ENCODE measurements around the gene CDH24. TPM values are rescaled to one million over a fixed set of nuclear protein-coding genes. Genes with fewer than 3 reads are reported as not detected.

The CDH24 gene
- polyA plus RNA-seq, 3 donors = 0.13 to 0.14 TPM; not detected in 1

DNA sequence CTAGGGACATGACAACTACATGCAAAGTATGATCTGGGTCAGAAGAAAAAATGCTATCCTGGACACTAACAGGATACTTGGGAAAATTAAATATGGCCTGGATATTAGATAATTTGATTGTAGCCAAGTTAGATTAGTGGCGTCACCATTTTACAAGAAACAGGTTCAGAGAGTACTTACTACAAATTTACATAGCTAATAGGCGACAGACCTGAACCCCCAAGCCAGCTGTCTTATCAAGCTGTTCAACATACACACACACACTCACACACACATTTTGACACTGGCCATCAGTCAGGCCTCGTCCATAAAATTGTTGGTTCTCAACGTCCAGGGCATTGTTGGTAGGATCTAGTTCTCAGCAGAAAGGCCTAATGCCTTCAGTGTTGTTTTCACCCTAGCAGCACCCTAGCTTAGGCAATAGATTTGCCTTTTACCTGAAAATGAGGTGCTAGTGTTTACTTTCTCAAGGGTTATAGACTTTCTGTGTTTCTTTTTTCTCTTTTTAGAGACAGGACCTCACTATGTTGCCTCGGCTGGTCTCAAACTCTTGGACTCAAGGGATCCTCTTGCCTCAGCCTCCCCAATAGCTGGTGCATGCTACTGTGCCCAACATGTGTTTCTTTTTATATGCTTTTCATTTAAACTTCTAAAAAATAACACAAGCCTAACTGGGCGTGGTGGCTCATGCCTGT lies 44.1 kb downstream of the CDH24 start:
- Mint-ChIP-seq H3K4me3 (no peak overlapping the region), H3K4me1 (peaks cover 20% of the 10 kb centered on the region), H3K9me3 (no peaks in the 10 kb centered on the region), H3K36me3 (no peaks in the 10 kb centered on the region), H3K27me3 (ENCODE audit: low read depth in 3 of 3) (peaks cover 0 to 2% (median 2%) of the 10 kb centered on the region in 3 donors), H3K27ac (no peak overlapping the region)
- intact Hi-C loops (cut with micrococcal nuclease) = no loop called here
- Histone ChIP-seq H3K9ac (ENCODE audit: insufficient read depth, low read length, poor library complexity, severe bottlenecking) (no peak overlapping the region), H2AFZ (ENCODE audit: insufficient read depth, low read depth, low read length, poor library complexity, severe bottlenecking) (no peak overlapping the region), H3K36me3 (replicated peaks in 1 of 2; ENCODE audit: control insufficient read depth in 1 of 2, insufficient read depth in 2 of 2, low read length in 2 of 2) (no peaks in the 10 kb centered on the region), H4K20me1 (ENCODE audit: insufficient read depth, low read length) (no peaks in the 10 kb centered on the region), H3K4me1 (ENCODE audit: control insufficient read depth in 1 of 2, insufficient read depth in 2 of 2, low read length in 2 of 2) (peaks cover 16 to 18% of the 10 kb centered on the region in 2 donors), H3K27me3 (ENCODE audit: control insufficient read depth in 2 of 2, insufficient read depth in 2 of 2, low read length in 2 of 2) (no peaks in the 10 kb centered on the region), H3K27ac (ENCODE audit: low read depth in 1 of 2, low read length in 2 of 2) (no peak overlapping the region), H3K4me2 (replicated peaks; ENCODE audit: extremely low read depth, low read length, poor library complexity, severe bottlenecking) (no peak overlapping the region), H3K9me3 (replicated peaks in 1 of 2; ENCODE audit: control insufficient read depth in 1 of 2, insufficient read depth in 1 of 2, low read length in 2 of 2) (no peaks in the 10 kb centered on the region), H3K79me2 (ENCODE audit: insufficient read depth, low read length) (peaks cover 15% of the 10 kb centered on the region), H3K4me3 (replicated peaks in 1 of 3; ENCODE audit: low read depth in 2 of 3, low read length in 3 of 3) (no peak overlapping the region)
- WGBS (ENCODE audit: insufficient coverage) = 100% methylated on average over 3 of the region's 6 CpGs
- no peak for TF ChIP-seq CTCF (IDR thresholded peaks at IDR 0.05)
- DNase-seq = no peak

DNA sequence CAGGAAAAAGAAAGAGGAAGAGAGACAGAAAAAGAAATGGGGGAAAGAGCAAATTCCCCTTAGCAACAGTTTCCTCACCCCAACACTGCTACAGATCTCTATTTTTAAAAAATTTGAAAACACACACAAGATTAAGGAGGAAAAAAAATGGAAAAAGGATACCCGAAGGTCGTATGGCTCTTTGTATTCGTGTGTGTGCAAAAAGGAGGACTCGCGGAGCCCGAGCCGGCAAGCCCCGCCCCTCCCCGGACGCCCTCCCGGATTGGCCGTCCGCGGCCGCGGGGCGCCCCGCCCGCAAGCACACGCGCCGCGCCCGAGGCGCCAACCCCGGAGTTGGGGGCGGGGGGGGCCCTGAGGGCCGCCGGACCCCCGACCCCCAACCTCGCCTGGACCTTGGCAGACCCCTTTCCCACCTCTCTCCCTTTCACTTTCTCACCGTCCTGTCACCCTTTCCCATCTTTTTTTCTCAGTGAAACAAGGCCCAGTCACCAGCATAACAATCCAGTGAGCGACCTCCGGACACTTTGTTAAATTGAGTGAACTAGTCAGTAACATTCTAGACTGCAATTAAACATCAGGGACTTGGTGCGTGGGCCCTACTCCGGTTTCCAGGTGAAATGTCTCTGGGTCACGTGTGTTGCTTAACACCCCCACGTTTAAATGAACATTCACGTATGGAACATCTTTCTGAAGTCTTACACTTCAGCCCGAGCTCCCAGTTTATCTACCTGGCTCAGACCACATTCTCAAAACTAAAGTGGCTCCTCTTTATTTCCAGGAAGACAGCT lies 47.2 kb downstream of the CDH24 start, which contains the start of gene C14orf93:
Gene C14orf93 (minus strand): TSS at position 205 of the 788 bp plus-strand sequence. CDS start 11,120 bp downstream, outside the sequence.
- peak within 1 kb of the TSS; percentile 41 to 88 for H3K27ac ChIP-seq (ENCODE audit: low read depth in 1 of 2, low read length in 2 of 2)
- peak within 1 kb of the TSS; percentile 76 for H3K4me2 ChIP-seq (replicated peaks; ENCODE audit: extremely low read depth, low read length, poor library complexity, severe bottlenecking)
- no peaks in the 10 kb centered on the region for H3K9me3 ChIP-seq (replicated peaks in 1 of 2; ENCODE audit: control insufficient read depth in 1 of 2, insufficient read depth in 1 of 2, low read length in 2 of 2)
- Mint-ChIP-seq H3K27ac (peak within 1 kb of the TSS; percentile 93 to 100 (median 98)), H3K4me1 (peaks cover 21% of the 10 kb centered on the region), H3K4me3 (peak within 1 kb of the TSS; percentile 94 to 98), H3K36me3 (peaks cover 0 to under 1% of the 10 kb centered on the region in 2 donors), H3K27me3 (ENCODE audit: low read depth in 3 of 3) (peaks cover 0 to 2% (median 0%) of the 10 kb centered on the region in 3 donors), H3K9me3 (no peaks in the 10 kb centered on the region)
- H3K36me3 ChIP-seq (replicated peaks in 1 of 2; ENCODE audit: control insufficient read depth in 1 of 2, insufficient read depth in 2 of 2, low read length in 2 of 2) = no peaks in the 10 kb centered on the region
- H3K9ac ChIP-seq (ENCODE audit: insufficient read depth, low read length, poor library complexity, severe bottlenecking) = peak within 1 kb of the TSS; percentile 76
- under 1% methylated on average over 38 of the region's 40 CpGs for WGBS (ENCODE audit: insufficient coverage)
- peaks cover 26% of the 10 kb centered on the region for H3K79me2 ChIP-seq (ENCODE audit: insufficient read depth, low read length)
- H3K4me1 ChIP-seq (ENCODE audit: control insufficient read depth in 1 of 2, insufficient read depth in 2 of 2, low read length in 2 of 2) = peaks cover 30 to 40% of the 10 kb centered on the region in 2 donors
- no peak for TF ChIP-seq CTCF (IDR thresholded peaks at IDR 0.05)
- H2AFZ ChIP-seq (ENCODE audit: insufficient read depth, low read depth, low read length, poor library complexity, severe bottlenecking) = peak within 1 kb of the TSS; percentile 88
- H3K4me3 ChIP-seq (replicated peaks in 1 of 3; ENCODE audit: low read depth in 2 of 3, low read length in 3 of 3) = peak within 1 kb of the TSS; percentile 67 to 97 (median 86)
- intact Hi-C loops (cut with micrococcal nuclease) = loop anchor here in 1 of 2 donors (2.0 to 10.0 kb wide), 2 partner anchors 25 to 1435 kb away; partner anchors contain the start of gene SDR39U1
- H3K27me3 ChIP-seq (ENCODE audit: control insufficient read depth in 2 of 2, insufficient read depth in 2 of 2, low read length in 2 of 2) = no peaks in the 10 kb centered on the region
- peak; percentile 55 to 58 (median 55) for DNase-seq
- H4K20me1 ChIP-seq (ENCODE audit: insufficient read depth, low read length) = no peaks in the 10 kb centered on the region

Measured in CD14-positive monocyte (primary cell).